ENCODE measurements around the gene CDCP2.

GRCh38 chr1:54114001-54114400, 38.8 kb downstream of the CDCP2 start:
- TF ChIP-seq EZH2 (IDR thresholded peaks at IDR 0.05; ENCODE audit: borderline replicate concordance) = no peak
- TF ChIP-seq, protein P1, sequence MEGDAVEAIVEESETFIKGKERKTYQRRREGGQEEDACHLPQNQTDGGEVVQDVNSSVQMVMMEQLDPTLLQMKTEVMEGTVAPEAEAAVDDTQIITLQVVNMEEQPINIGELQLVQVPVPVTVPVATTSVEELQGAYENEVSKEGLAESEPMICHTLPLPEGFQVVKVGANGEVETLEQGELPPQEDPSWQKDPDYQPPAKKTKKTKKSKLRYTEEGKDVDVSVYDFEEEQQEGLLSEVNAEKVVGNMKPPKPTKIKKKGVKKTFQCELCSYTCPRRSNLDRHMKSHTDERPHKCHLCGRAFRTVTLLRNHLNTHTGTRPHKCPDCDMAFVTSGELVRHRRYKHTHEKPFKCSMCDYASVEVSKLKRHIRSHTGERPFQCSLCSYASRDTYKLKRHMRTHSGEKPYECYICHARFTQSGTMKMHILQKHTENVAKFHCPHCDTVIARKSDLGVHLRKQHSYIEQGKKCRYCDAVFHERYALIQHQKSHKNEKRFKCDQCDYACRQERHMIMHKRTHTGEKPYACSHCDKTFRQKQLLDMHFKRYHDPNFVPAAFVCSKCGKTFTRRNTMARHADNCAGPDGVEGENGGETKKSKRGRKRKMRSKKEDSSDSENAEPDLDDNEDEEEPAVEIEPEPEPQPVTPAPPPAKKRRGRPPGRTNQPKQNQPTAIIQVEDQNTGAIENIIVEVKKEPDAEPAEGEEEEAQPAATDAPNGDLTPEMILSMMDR (IDR thresholded peaks at IDR 0.05; ENCODE audit: poor library complexity) = no peak
- TF ChIP-seq EZH2phosphoT487 (IDR thresholded peaks at IDR 0.05; ENCODE audit: low read depth, severe bottlenecking, unreplicated experiment) = no peak

Measured in hepatocyte (in vitro differentiated cells).